Mammary microvascular endothelial cell (primary cell): ENCODE measurements around the gene PNMA6F. TPM values are rescaled to one million over a fixed set of nuclear protein-coding genes. Genes with fewer than 3 reads are reported as not detected.

Experiments
- total RNA-seq: library from RNA; depleted of rRNA; stranded (reverse); fragments of >200 nt; gene quantifications from 2 replicates; pipeline ENCODE4 v1.2.3, GENCODE V29; 2015

Gene PNMA6F
- not detected in 2 replicates for total RNA-seq

GRCh38 chrX:153321381-153322124 lies at the start of gene PNMA6F:
Gene PNMA6F, minus strand, starts transcription at chrX:153321767. Its CDS starts 1,093 bp downstream, at chrX:153320674.

GRCh38 chrX:153333821-153334653 lies 12.5 kb upstream of the PNMA6F start, which contains the start of gene ZNF275:
Gene ZNF275, plus strand, starts transcription at chrX:153334153. Its CDS starts 2,527 bp downstream, at chrX:153336680.

Other genes with a start within 250 kb of the PNMA6F start
- gene PNMA6A, start 249.3 kb downstream of the PNMA6F start, total RNA-seq: 0.20 and 1.3 TPM in 2 replicates
- gene MAGEA1, start 142.5 kb downstream of the PNMA6F start, total RNA-seq: not detected in 2 replicates
- 3.3 and 4.4 TPM in 2 replicates for gene ZNF275, start 12.4 kb upstream of the PNMA6F start, total RNA-seq
- gene PNMA6E, start 79.6 kb upstream of the PNMA6F start, total RNA-seq: not detected in 2 replicates
- gene ZFP92, start 89.7 kb upstream of the PNMA6F start, total RNA-seq: 0.07 and 0.10 TPM in 2 replicates
- gene TREX2, start 124.3 kb upstream of the PNMA6F start, total RNA-seq: 2.2 TPM in 1 of 2 replicates, not detected in the other
- 34.5 and 42.4 TPM in 2 replicates for gene HAUS7, start 148.8 kb upstream of the PNMA6F start, total RNA-seq
- 6.0 and 7.2 TPM in 2 replicates for gene BGN, start 173.2 kb upstream of the PNMA6F start, total RNA-seq
- not detected in 2 replicates for gene ATP2B3, start 195.9 kb upstream of the PNMA6F start, total RNA-seq